Left renal cortex interstitium (tissue), 4 donors: ENCODE results near the gene ATP1B1. TPM values are rescaled to one million over a fixed set of nuclear protein-coding genes. Genes with fewer than 3 reads are reported as not detected.

Experiments used
- DNase-seq, 4 donors: peaks; one replicate each; pipeline ENCODE4 v3.0.0-alpha.2; 2013; ENCODE audit warnings: low read depth in 4 of 4, low spot score in 2 of 4, missing footprints in 1 of 4
- polyA plus RNA-seq, 4 donors: library from polyadenylated mRNA; unstranded; fragments of 120-200 nt; gene quantifications; one replicate each; pipeline ENCODE4 v1.2.1, GENCODE V29; 2013; ENCODE audit not compliant: insufficient read length in 4 of 4

The ATP1B1 gene
- polyA plus RNA-seq, 4 donors, result 422 to 555 (median 490) TPM

GRCh38 chr1:169180174-169180573, 73.7 kb downstream of the ATP1B1 start:
- no peak for DNase-seq
